Esophagus muscularis mucosa (tissue), 4 donors: Measurements from ENCODE around the gene PLEKHG3. TPM values are rescaled to one million over a fixed set of nuclear protein-coding genes. Genes with fewer than 3 reads are reported as not detected.

Source experiments
- DNase-seq: peaks from one replicate; pipeline ENCODE4 v3.0.0-alpha.2; 2017; ENCODE audit errors: extremely low spot score
- H3K27ac ChIP-seq, 4 donors: fragments of 200-600 bp; sonication (generic); replicated peaks in 1 of 4; 1 replicate in 3 of 4; 2 replicates in 1 of 4; pipeline ENCODE4 v1.5.1; 2016 to 2019; ENCODE audit warnings: mild to moderate bottlenecking in 1 of 4
- H3K27me3 ChIP-seq, 4 donors: fragments of 200-600 bp; sonication (generic); one replicate each; pipeline versions ENCODE4 v1.5.1 to v1.6.0; 2016 to 2019
- H3K36me3 ChIP-seq, 4 donors: fragments of 200-600 bp; sonication (generic); one replicate each; pipeline ENCODE4 v1.5.1; 2016 to 2019
- H3K4me1 ChIP-seq, 4 donors: fragments of 200-600 bp; sonication (generic); one replicate each; pipeline ENCODE4 v1.5.1; 2016 to 2019
- H3K4me3 ChIP-seq, 4 donors: fragments of 200-600 bp; sonication (generic); 1 replicate in 2 of 4; 2 replicates in 2 of 4; pipeline ENCODE4 v1.5.1; 2016 to 2019; ENCODE audit warnings: mild to moderate bottlenecking in 4 of 4, moderate library complexity in 1 of 4
- H3K9me3 ChIP-seq, 4 donors: fragments of 200-600 bp; sonication (generic); 1 replicate in 3 of 4; 2 replicates in 1 of 4; pipeline ENCODE4 v1.5.1; 2016 to 2019
- CTCF ChIP-seq, 3 experiments: fragments of 200-600 bp in 2 of 3; fragments of 450-650 bp in 1 of 3; sonication (generic) in 2 of 3; IDR thresholded peaks; one replicate each; pipeline ENCODE4 v1.5.1; 2017 to 2019; ENCODE audit warnings: antibody characterized with exemption in 3 of 3, mild to moderate bottlenecking in 2 of 3, moderate library complexity in 1 of 3
- EP300 ChIP-seq: sonication (generic); formaldehyde crosslinking; IDR thresholded peaks from one replicate; pipeline ENCODE4 v1.6.1; 2017; ENCODE audit warnings: antibody characterized with exemption
- POLR2A ChIP-seq: fragments of 450-650 bp; IDR thresholded peaks from one replicate; pipeline ENCODE4 v1.6.1; 2017; ENCODE audit warnings: antibody characterized with exemption, moderate library complexity, mild to moderate bottlenecking, low read depth
- POLR2AphosphoS5 ChIP-seq, 2 donors: sonication (generic); formaldehyde crosslinking; IDR thresholded peaks; one replicate each; pipeline ENCODE4 v1.6.1; 2017; ENCODE audit warnings: antibody characterized with exemption in 2 of 2
- WGBS: methylation state at CpG from one replicate; pipeline ENCODE4 v1.1.5; 2018; 5-methylcytosine and 5-hydroxymethylcytosine counted together
- intact Hi-C: fragments of 100-400 bp; cut with DNase I; formaldehyde crosslinking; loops from one replicate; pipeline ENCODE4 v1.15.1; 2023
- total RNA-seq, 4 donors: library from RNA; depleted of rRNA; stranded (reverse); fragments of >200 nt; gene quantifications; one replicate each; pipeline versions ENCODE4 v1.1.0 to v1.2.1, GENCODE V29; 2016

The PLEKHG3 gene
- total RNA-seq, 4 donors from 2014 or later = 21.7 to 66.7 (median 35.1) TPM

GRCh38 chr14:64736271-64737169, 32.3 kb downstream of the PLEKHG3 start:
- Histone ChIP-seq H3K27ac (no peak overlapping the region), H3K4me3 (no peak overlapping the region), H3K27me3 (no peaks in the 10 kb centered on the region), H3K36me3 (peaks cover 40 to 88% (median 76%) of the 10 kb centered on the region in 4 donors), H3K9me3 (no peaks in the 10 kb centered on the region), H3K4me1 (peaks cover 0 to 9% (median 8%) of the 10 kb centered on the region in 4 donors)
- TF ChIP-seq CTCF (IDR thresholded peaks at IDR 0.05) (no peak), POLR2A (no peak), EP300 (no peak), POLR2AphosphoS5 (IDR thresholded peaks at IDR 0.05) (no peak)
- 88% methylated on average over 25 of the region's 28 CpGs for WGBS
- intact Hi-C loops = no loop called here
- DNase-seq = no peak

GRCh38 chr14:64737391-64738280, 33.4 kb downstream of the PLEKHG3 start:
- TF ChIP-seq POLR2AphosphoS5 (IDR thresholded peaks at IDR 0.05) (no peak), CTCF (IDR thresholded peaks at IDR 0.05) (no peak), POLR2A (no peak), EP300 (no peak)
- intact Hi-C loops = no loop called here
- DNase-seq = no peak
- H3K4me3 ChIP-seq = no peak overlapping the region
- no peak overlapping the region for H3K27ac ChIP-seq
- H3K27me3 ChIP-seq = no peaks in the 10 kb centered on the region
- H3K9me3 ChIP-seq = no peaks in the 10 kb centered on the region
- peaks cover 0 to 9% (median 8%) of the 10 kb centered on the region in 4 donors for H3K4me1 ChIP-seq
- peaks cover 41 to 88% (median 76%) of the 10 kb centered on the region in 4 donors for H3K36me3 ChIP-seq
- WGBS = 86% methylated on average over 17 of the region's 17 CpGs

- Histone ChIP-seq H3K27me3 (no peaks in the 10 kb centered on the region), H3K4me1 (peaks cover 0 to 9% (median 8%) of the 10 kb centered on the region in 4 donors), H3K4me3 (no peak overlapping the region), H3K27ac (no peak overlapping the region), H3K36me3 (peaks cover 43 to 88% (median 76%) of the 10 kb centered on the region in 4 donors), H3K9me3 (no peaks in the 10 kb centered on the region)
- DNase-seq = no peak
- intact Hi-C loops = no loop called here
- 82% methylated on average over 8 of the region's 9 CpGs for whole genome bisulfite sequencing
- no peak for TF ChIP-seq POLR2AphosphoS5 (IDR thresholded peaks at IDR 0.05)
- no peak for TF ChIP-seq EP300
- no peak for TF ChIP-seq CTCF (IDR thresholded peaks at IDR 0.05)
- TF ChIP-seq POLR2A = no peak
These were observed 34.1 kb downstream of the PLEKHG3 start for GRCh38 chr14:64738281-64738804.

- Histone ChIP-seq H3K9me3 (no peaks in the 10 kb centered on the region), H3K36me3 (peaks cover 47 to 94% (median 78%) of the 10 kb centered on the region in 4 donors), H3K27me3 (no peaks in the 10 kb centered on the region), H3K4me3 (no peak overlapping the region), H3K27ac (no peak overlapping the region), H3K4me1 (peaks cover 7 to 13% (median 11%) of the 10 kb centered on the region in 4 donors)
- no peak for TF ChIP-seq POLR2AphosphoS5 (IDR thresholded peaks at IDR 0.05)
- TF ChIP-seq CTCF (IDR thresholded peaks at IDR 0.05) = no peak
- no peak for TF ChIP-seq EP300
- TF ChIP-seq POLR2A = no peak
- WGBS = 96% methylated on average over 11 of the region's 15 CpGs
- no peak for DNase-seq
- intact Hi-C loops = no loop called here
These were observed 37.0 kb downstream of the PLEKHG3 start for GRCh38 chr14:64741200-64741599.
